NCI-H2196 (cell line): Measurements from ENCODE around the gene CYP51A1.
A peak's percentile ranks its signal among the peaks of the same experiment; 100 is the strongest.
"Not testable (repeated sequence)": the region's sequence is repeated elsewhere in the genome, so short reads cannot be mapped to it uniquely, and the experiment has no call there.

Experiments used
- DNase-seq: peaks from one replicate; lab custom pipeline; 2025; ENCODE audit not compliant: unreplicated experiment; lab: John Stamatoyannopoulos, UW

Gene CYP51A1

DNA sequence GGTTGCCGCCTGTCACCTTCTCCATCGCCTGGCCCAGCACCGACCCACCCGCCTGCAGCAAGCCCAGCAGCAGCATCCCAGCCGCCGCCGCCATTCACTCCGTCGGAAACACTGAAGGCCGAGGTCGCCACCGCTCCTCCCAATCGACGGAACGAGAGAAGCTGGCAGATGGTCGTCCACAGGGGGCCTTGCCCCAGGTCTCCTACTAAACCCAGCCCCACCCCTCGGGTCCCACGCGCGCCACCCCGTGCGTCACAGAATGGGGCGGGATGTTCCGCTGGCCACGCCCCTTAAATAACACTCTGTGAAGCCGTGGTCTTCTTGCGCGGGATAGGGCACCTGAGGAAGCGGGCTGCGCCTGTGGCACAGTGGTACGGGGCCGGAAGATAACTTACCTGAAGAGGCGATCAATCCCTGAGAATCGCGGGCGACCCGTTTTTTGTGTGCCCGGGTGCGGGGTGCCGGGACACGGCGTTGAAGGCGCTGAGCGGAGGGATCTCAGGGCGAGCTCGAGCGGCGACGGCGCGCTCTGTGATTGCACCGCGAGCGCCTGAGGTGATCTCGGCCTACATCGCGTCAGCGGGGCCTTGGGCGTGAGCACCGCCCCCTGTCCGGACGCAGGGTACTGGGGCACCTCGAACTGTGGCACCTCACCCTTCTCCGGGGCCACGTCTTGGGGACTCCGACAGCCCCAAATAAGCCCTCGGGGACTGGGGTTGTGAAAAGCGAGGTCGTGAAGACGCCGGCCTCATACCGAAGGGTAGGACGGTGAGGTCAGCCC lies at the start of gene CYP51A1:
Gene CYP51A1 (minus strand): TSS at position 207 of the 781 bp plus-strand sequence. CDS start 113 bp downstream, at position 94.
- peak; percentile 98 for DNase-seq

GRCh38 chr7:92178928-92179924 lies 44.9 kb upstream of the CYP51A1 start, which contains the start of gene LRRD1:
Gene LRRD1 (minus strand): TSS chr7:92179142. CDS start chr7:92165202, 13,940 bp downstream.
- DNase-seq, result peak; percentile 92

- DNase-seq, result no peak
These were observed 43.1 kb upstream of the CYP51A1 start for GRCh38 chr7:92177362-92177761.

DNA sequence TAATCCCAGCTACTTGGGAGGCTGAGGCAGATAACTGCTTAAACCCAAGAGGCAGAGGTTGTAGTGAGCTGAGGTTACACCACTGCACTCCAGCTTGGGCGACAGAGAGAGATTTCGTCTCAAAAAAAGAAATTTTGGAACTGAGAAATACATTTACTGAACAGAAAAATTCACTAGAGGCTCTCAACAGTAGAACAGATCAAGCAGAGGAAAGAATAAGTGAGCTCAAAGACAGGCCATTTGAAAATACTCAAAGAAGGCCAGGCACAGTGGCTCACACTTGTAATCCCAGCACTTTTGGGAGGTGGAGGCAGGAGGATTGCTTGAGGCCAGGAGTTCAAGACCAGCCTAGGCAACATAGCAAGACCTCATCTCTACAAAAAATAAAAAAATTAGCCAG lies 35.3 kb upstream of the CYP51A1 start:
- DNase-seq, result not testable (repeated sequence)

GRCh38 chr7:92161271-92161670 lies 27.0 kb upstream of the CYP51A1 start:
- no peak for DNase-seq

- no peak for DNase-seq
These were observed 24.6 kb upstream of the CYP51A1 start for GRCh38 chr7:92158660-92159575.

- DNase-seq, result no peak
These were observed 22.7 kb upstream of the CYP51A1 start for GRCh38 chr7:92156990-92157389.

GRCh38 chr7:92155108-92155739 lies 20.9 kb upstream of the CYP51A1 start:
- no peak for DNase-seq

DNA sequence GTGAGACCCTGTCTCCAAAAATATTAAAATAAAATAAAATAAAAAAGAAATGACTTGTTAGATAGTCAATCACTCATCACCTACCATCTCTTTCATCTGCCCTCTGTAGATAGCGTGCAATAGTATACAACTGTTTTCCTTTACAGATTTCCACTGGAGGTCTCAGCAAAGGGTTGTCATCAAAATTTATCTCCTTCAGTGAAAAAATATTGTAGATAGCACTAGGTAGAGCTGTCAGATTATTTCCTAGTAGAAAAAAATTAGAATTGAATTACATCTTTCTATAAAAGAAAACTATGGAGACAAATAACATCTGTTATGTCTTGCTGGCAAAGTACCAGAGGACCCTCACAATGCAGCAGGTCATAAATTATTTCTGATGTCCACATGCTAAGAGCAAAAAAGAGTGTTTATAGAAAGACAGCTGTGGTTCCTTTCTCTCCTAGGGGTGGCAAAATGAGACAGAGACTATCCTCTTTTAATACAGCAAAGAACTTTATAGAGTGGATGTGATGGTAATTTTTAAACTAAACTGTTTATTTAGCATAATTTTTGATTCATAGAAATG lies 16.3 kb upstream of the CYP51A1 start:
- no peak for DNase-seq

DNA sequence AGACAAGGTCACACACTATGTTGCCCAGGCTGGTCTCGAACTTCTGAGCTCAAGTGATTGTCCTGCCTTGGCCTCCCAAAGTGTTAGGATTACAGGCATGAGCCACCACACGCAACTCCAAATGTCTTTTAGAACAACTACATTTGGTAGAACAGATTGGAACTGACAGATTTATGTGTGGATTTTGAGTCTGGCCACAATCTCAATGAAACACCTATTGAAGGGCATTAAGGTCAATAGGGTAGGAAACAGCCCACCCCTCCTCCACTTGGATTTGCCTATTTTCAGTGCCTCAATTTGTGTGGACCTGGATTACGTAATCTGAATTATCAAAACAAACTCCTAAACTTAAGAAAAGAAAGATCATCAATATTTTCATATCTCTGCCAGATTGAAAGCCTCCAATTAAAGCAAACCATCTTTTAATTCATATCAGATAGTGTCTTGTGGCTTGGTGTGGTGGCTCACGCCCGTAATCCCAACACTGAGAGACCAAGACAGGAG lies 15.5 kb upstream of the CYP51A1 start:
- no peak for DNase-seq

- DNase-seq, result not testable (repeated sequence)
These were observed 9.1 kb upstream of the CYP51A1 start for GRCh38 chr7:92143192-92143880.

DNA sequence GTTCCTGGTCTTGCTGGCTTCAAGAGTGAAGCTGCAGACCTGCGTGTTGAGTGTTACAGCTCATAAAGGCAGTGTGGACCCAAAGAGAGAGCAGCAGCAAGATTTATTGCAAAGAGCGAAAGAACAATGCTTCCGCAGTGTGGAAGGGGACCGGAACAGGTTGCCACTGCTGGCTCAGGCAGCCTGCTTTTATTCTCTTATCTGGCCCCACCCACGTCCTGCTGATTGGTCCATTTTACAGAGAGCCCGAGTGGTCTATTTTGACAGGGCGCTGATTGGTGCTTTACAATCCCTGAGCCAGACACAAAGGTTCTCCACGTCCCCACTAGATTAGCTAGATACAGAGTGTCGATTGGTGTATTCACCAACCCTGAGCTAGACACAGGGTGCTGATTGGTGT lies 8.5 kb upstream of the CYP51A1 start:
- DNase-seq, result not testable (repeated sequence)

GRCh38 chr7:92141161-92141560 lies 6.9 kb upstream of the CYP51A1 start:
- no peak for DNase-seq

DNA sequence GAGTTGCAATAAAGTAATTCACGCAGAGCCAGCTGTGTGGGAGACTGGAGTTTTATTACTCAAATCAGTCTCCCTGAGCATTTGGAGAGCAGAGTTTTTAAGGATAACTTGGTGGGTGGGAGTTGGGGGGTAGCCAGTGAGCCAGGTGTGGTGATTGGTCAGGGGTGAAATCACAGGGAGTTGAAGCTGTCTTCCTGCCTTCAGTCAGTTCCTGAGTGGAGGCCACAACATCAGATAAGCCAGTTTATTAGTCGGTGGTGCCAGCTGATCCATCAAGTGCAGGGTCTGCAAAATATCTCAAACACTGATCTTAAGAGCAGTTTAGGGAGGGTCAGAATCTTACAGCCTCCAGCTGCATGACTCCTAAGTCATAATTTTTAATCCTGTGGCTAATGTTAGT lies 3.3 kb upstream of the CYP51A1 start:
- DNase-seq, result no peak

- DNase-seq, result peak; percentile 59
These were observed 994 bp upstream of the CYP51A1 start for GRCh38 chr7:92135052-92135889.

DNA sequence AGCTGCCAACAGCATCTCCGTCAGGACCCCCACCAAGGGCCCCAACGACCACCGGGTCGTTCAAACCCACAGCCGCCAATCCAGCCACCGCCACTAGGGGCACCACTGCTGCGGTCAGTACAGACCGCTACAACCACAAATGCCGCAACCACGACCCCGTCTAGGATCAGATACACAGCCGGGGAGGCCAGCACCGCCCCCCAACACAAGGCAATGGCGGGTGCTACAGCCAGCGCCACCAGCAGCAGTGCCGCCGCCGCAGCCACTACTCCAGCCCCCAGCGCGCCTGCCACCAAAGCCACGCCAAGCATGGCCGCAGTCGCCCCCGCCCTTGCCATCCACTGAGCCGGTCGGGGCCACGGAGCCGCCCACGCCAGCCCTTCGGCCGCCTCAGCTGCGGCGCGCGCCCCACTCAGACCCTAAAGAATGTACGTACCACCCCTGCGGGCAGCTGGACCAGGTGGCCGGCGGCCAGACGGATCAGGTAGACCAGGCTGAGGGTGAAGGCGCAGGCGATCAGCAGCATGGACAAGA lies 473 bp downstream of the CYP51A1 start:
- peak; percentile 72 for DNase-seq

DNA sequence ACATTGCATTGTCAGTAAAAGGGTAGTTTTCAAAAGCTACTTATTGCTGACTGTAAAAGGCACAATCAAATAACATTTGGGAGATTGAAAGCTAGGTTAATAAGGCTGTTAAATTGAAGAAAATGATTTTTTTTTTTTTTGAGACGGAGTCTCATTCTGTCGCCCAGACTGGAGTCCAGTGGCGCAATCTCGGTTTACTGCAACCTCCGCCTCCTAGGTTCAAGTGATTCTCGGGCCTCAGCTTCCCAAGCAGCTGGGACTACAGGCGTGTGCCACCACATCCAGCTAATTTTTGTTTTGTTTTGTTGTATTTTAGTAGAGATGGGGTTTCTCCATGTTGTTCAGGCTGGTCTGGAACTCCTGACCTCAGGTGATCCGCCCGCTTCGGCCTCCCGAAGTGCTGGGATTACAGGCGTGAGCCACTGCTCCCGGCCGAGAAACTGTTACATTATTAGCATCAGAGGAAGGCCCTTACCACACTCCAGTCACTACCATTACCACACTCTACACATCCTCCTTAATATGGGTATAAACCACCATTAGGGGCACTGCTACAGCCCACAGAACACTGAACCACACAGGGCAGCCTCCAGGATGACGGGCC lies 1.0 kb downstream of the CYP51A1 start:
- DNase-seq, result no peak
